GM21390 (cell line): ENCODE measurements around the gene DLK2.
"Not testable (repeated sequence)": the region's sequence is repeated elsewhere in the genome, so short reads cannot be mapped to it uniquely, and the experiment has no call there.

Experiments
- ATAC-seq: cut with Tn5 transposase; IDR thresholded peaks from one replicate; pipeline ENCODE4 v1.9.1; 2021; ENCODE audit not compliant: unreplicated experiment

The DLK2 gene

GRCh38 chr6:43455531-43456428 lies at the start of gene DLK2:
DLK2 (minus strand) TSS chr6:43455548; CDS start chr6:43454825, 723 bp downstream.
- no peak for ATAC-seq

DNA sequence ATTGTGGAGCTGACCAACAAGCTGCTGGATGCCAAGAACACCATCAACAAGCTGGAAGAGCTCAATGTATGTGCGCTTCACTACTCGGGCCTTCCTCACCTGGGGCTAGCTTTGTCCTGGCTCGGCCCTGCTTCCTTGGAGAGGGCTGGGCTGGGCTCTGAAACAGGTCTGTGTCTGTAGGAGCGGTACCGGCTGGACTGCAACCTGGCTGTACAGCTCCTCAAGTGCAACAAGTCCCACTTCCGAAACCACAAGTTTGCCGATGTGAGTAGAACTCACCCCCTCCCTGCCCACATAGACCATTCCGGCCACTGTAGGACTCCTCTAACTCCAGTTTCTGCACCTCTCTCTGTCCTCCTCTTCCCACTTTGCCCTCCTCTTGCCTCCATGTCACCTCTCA lies 48.1 kb upstream of the DLK2 start:
- no peak for ATAC-seq

GRCh38 chr6:43502666-43503065 lies 47.3 kb upstream of the DLK2 start:
- ATAC-seq, result no peak

- no peak for ATAC-seq
Measured at GRCh38 chr6:43500921-43501320, 45.6 kb upstream of the DLK2 start.

DNA sequence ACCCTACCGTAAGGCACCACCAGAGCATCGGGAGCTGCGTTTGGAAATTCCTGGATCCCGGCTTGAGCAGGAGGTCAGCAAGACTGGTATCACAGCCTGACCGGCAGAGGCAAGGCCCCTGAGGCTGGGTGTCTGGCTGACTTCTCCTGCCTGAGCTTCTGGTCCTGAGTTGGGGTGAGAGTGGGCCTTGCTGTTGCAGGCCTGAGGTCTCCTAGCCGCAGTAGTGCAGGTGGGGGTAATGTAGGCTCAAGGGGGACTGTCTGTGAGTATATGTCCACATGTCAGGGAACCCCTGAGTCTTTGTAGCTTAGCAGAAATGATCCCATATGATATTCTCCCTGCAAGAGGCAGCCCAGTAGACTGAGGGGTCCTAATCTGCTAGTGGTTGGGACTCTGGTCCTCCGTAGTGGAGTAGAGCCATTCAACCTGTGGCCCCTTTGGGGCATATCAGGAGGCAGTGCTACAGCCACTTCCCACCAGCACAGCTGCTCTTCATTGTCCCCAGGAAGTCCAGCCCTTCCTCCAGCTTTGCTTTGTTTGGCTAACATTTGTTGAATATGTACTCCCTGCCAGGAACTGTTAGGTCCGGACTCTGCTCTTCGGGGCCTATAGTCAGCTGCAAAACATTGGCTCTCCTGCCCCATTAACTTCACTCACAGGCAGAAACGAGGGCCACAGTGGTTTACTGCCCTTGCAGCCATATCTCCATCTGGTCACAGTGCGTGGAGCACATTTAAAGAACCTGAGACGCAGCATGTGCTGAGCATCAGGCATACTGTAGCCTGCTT lies 43.9 kb upstream of the DLK2 start:
- ATAC-seq, result no peak

DNA sequence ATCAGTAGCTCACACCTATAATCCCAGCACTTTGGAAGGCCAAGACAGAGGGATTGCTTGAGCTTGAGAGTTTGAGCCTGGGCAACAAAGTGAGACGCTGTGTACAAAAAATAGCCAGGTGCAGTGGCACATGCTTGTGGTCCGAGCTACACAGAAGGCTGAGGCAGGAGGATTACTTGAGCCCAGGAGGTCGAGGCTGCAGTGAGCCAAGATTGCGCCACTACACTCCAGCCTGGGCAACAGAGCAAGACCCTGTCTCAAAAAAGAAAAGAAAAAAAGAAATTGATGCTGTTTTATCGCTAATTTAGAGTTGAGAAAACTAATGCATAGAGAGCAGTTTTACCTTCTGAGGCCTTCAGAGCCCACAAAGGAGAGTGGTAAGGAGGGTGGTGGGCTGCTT lies 42.9 kb upstream of the DLK2 start:
- ATAC-seq, result not testable (repeated sequence)

GRCh38 chr6:43497689-43498088 lies 42.3 kb upstream of the DLK2 start:
- ATAC-seq, result no peak

GRCh38 chr6:43497129-43497396 lies 41.7 kb upstream of the DLK2 start:
- no peak for ATAC-seq

GRCh38 chr6:43496370-43497128 lies 41.2 kb upstream of the DLK2 start:
- no peak for ATAC-seq

- ATAC-seq, result no peak
Measured at GRCh38 chr6:43495409-43495941, 40.1 kb upstream of the DLK2 start.

GRCh38 chr6:43494766-43495165 lies 39.4 kb upstream of the DLK2 start:
- ATAC-seq, result no peak

- no peak for ATAC-seq
Measured at GRCh38 chr6:43494321-43494720, 39.0 kb upstream of the DLK2 start.

GRCh38 chr6:43493833-43494232 lies 38.5 kb upstream of the DLK2 start:
- no peak for ATAC-seq

GRCh38 chr6:43493230-43493629 lies 37.9 kb upstream of the DLK2 start:
- no peak for ATAC-seq

- no peak for ATAC-seq
Measured at GRCh38 chr6:43492673-43493072, 37.3 kb upstream of the DLK2 start.

DNA sequence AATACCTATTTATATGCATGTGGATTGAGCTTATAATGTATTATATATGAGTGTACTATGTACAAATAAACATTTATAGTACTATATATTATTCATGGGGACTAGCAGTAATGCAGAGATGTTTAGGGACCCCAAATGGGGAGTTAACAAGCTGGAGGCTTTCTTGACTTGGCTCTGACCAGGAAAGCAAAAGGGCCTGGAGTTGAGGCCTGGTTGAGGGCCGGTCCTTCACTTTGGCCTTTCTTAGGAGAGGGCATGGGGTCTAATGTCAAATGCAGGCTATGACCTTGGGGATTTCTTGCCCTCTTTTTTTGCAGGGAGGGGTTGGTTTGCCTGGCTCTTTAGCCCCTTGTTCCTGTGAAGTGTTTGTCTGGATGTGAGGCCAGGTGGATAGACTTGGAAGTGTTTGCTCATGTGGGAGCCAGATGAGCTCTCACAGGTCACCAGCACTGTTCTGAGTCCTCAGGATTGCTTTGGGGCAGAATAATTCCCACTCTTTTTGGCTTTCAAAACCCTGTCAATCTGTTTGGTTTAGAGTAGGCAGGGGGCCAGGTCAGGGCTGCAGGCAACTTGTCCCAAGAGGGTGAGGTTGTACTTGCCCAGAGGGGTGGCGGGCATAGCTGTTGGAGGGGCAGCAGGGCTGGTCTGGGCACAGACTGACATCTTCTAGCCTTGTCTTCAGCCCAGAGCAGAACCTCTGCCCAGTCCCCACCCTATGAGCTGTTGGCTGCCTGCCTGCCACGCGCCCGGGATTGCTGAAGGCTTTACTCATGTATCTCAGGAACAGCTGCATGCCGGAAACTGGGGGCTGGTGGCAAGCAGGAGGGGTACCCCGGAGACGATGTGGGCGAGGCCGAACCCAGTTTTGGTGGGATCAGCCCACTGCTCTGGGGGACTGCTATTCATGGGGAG lies 36.7 kb upstream of the DLK2 start:
- ATAC-seq, result no peak

GRCh38 chr6:43490523-43490939 lies 35.2 kb upstream of the DLK2 start:
- no peak for ATAC-seq

DNA sequence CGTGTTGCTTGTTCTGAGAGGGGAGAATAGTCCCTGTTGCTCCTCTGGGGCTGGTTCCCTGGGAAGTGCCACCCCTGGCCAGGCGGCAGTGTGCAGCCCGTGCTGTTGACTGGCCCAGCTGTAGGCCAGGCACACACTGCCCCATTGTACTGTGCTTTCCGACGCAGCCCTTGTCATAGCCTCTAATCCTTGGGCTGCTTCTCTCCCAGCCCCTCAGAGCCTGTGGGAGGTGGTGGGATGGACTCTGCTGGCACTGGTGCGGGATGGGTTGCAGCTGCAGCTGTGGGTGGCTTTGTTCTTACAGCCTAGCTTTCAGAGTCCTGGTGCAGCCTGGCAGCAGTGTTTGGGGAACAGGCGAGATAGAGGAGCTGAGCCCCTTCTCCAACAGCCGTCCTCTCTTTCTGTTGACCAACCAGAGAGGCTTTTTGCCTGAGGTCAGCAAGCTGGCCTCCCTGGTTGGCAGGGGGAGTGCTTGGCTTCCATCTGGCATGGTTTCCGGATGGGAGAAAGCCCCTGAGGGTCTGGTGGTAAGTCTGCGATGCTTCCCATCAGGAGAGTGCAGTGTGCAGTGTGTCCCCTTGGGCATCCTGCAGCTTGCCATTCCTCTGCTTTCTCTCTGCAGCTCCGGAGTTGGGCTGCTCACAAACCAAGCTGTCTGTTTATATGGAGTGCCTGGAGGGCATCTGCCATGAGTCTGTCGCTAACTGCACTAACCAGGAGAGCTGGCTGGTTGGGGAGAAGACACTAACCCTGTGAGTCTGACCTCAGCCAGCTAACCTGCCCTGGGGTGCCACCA lies 34.1 kb upstream of the DLK2 start:
- no peak for ATAC-seq

DNA sequence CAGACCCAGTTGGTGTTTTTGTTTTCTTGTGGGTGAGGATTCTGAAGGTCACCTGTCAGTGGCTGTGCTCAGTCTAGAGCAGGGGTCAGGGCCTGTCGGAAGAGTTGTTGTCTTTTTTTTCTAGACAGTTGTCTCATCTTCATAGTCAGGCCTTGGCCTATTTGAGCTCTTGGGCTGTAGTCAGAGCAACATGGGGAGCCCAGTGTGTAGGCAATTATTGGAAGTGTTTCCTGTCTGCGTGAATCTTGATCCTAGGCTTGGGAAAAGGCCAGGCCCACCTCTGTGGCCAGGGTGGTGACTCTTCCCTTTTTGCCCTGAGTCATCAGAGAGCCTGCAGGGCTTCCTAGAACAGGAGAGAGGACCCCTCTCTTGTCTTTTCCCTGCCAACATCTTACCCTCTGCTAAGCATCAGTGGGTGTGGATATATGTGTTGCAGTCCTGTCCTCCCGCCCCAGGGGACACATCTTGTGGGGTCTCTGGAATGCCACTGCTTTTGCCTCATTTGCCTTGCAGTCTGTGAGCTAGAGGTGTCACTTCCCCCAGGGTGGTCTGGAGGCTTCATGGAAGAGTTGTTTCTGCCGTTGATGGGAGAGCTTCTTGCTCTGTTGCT lies 33.4 kb upstream of the DLK2 start:
- no peak for ATAC-seq
